ENCODE results near the gene SNAP29.
"Not testable (repeated sequence)": the region's sequence is repeated elsewhere in the genome, so short reads cannot be mapped to it uniquely, and the experiment has no call there.

Gene SNAP29

GRCh38 chr22:20901093-20902033 is 42.6 kb downstream of the SNAP29 start:
- not testable (repeated sequence) for DNase-seq

- DNase-seq = no peak
Measured at GRCh38 chr22:20903093-20903492, 44.3 kb downstream of the SNAP29 start.

- no peak for DNase-seq
Measured at GRCh38 chr22:20904008-20904979, 45.5 kb downstream of the SNAP29 start.

- DNase-seq = no peak
Measured at GRCh38 chr22:20904980-20905355, 46.2 kb downstream of the SNAP29 start.

GRCh38 chr22:20905415-20906386 is 46.9 kb downstream of the SNAP29 start:
- DNase-seq = no peak

- no peak for DNase-seq
Measured at GRCh38 chr22:20906387-20906767, 47.6 kb downstream of the SNAP29 start.

- DNase-seq = not testable (repeated sequence)
Measured at GRCh38 chr22:20908717-20909116, 49.9 kb downstream of the SNAP29 start.

GRCh38 chr22:20909543-20910303 is 50.9 kb downstream of the SNAP29 start:
- DNase-seq = no peak

GRCh38 chr22:20912494-20912893 is 53.7 kb downstream of the SNAP29 start:
- no peak for DNase-seq

GRCh38 chr22:20916916-20917810 is 58.4 kb downstream of the SNAP29 start, which contains the start of gene CRKL:
Gene CRKL (plus strand): TSS chr22:20917407. CDS start chr22:20917935, 528 bp downstream.
- peak; percentile 92 to 98 (median 94) for DNase-seq

GRCh38 chr22:20918663-20919218 is 59.9 kb downstream of the SNAP29 start:
- no peak for DNase-seq

- DNase-seq = no peak
Measured at GRCh38 chr22:20919718-20920117, 60.9 kb downstream of the SNAP29 start.

GRCh38 chr22:20920881-20921203 is 62.0 kb downstream of the SNAP29 start:
- no peak for DNase-seq

- no peak for DNase-seq
Measured at GRCh38 chr22:20922141-20922751, 63.4 kb downstream of the SNAP29 start.

GRCh38 chr22:20926243-20926642 is 67.4 kb downstream of the SNAP29 start:
- no peak for DNase-seq

- DNase-seq = no peak
Measured at GRCh38 chr22:20927940-20928572, 69.2 kb downstream of the SNAP29 start.

- DNase-seq = no peak
Measured at GRCh38 chr22:20928573-20928967, 69.8 kb downstream of the SNAP29 start.

GRCh38 chr22:20930004-20930403 is 71.2 kb downstream of the SNAP29 start:
- no peak for DNase-seq

- DNase-seq = not testable (repeated sequence)
Measured at GRCh38 chr22:20930435-20930834, 71.6 kb downstream of the SNAP29 start.
